ENCODE data around the gene SLC12A1.

SLC12A1 gene

DNA sequence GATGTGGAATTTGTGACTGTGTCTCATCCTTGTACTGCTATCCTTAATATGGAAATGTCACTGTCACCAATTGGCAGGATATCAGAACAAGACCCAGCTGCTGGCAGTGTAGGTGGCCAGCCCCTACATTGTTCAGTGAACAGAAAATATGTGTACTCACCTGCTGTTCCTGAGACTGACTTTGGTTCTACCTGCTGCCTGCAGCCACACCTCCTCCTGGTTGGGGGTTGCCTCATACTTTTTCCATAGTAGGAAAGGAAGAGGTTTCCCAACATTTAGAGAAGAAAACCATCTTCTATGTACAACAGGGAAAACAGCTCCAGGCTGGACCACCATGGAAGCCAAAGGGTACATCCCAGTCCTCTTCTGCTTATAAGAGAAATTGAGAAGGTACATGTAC lies 35.9 kb downstream of the SLC12A1 start:
- no peak for DNase-seq
- TF ChIP-seq, protein P1, sequence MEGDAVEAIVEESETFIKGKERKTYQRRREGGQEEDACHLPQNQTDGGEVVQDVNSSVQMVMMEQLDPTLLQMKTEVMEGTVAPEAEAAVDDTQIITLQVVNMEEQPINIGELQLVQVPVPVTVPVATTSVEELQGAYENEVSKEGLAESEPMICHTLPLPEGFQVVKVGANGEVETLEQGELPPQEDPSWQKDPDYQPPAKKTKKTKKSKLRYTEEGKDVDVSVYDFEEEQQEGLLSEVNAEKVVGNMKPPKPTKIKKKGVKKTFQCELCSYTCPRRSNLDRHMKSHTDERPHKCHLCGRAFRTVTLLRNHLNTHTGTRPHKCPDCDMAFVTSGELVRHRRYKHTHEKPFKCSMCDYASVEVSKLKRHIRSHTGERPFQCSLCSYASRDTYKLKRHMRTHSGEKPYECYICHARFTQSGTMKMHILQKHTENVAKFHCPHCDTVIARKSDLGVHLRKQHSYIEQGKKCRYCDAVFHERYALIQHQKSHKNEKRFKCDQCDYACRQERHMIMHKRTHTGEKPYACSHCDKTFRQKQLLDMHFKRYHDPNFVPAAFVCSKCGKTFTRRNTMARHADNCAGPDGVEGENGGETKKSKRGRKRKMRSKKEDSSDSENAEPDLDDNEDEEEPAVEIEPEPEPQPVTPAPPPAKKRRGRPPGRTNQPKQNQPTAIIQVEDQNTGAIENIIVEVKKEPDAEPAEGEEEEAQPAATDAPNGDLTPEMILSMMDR (IDR thresholded peaks at IDR 0.05): no peak
- no peaks in the 10 kb centered on the region for H3K36me3 ChIP-seq
- H3K4me1 ChIP-seq: no peaks in the 10 kb centered on the region
- no peaks in the 10 kb centered on the region for H3K27me3 ChIP-seq
- intact Hi-C loops (cut with DNase I; ENCODE audit: low total_unique reads): no loop called here
- H3K27ac ChIP-seq: no peak overlapping the region
- H3K4me3 ChIP-seq: no peak overlapping the region
- H3K9me3 ChIP-seq: no peaks in the 10 kb centered on the region

DNA sequence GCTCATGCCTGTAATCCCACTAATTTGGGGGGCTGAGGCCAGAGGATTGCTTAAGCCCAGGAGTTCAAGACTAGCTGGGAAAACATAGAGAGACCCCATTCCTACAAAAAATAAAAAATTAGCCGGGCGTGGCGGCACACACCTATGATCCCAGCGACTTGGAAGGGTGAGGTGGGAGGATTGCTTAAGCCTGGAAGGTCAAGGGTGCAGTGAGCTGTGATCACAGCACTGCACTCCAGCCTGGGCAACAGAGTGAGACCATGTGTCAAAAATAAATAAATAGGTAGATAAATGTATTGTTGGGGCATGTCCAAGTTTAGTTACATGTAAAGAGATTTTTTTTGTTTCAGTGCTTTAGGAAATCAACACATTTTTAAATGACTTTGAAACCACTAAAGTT lies 36.4 kb downstream of the SLC12A1 start:
- H3K4me1 ChIP-seq: no peaks in the 10 kb centered on the region
- no peak overlapping the region for H3K4me3 ChIP-seq
- H3K27me3 ChIP-seq: no peaks in the 10 kb centered on the region
- H3K27ac ChIP-seq: no peak overlapping the region
- no peak for DNase-seq
- H3K9me3 ChIP-seq: no peaks in the 10 kb centered on the region
- intact Hi-C loops (cut with DNase I; ENCODE audit: low total_unique reads): no loop called here
- TF ChIP-seq, protein P1 (IDR thresholded peaks at IDR 0.05): no peak
- H3K36me3 ChIP-seq: no peaks in the 10 kb centered on the region

DNA sequence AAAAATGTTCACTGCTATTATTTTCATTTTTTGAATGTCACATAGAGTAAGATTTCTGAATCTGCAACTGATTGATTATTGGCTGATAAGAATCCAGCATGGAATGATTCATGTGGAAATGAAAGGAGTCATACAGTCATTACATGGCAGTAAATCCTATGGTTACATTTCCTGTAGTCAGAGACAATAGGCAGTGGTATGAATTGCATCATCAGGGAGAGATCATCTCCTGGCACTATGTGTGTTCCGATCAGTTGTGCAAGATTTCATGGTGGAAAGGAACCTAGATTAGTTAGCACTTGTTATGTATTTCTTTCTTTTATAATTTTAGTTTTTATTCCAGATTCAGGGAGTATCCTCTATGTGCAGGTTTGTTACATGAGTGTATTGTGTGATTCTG lies 38.8 kb downstream of the SLC12A1 start:
- H3K36me3 ChIP-seq: no peaks in the 10 kb centered on the region
- H3K9me3 ChIP-seq: no peaks in the 10 kb centered on the region
- no peak overlapping the region for H3K4me3 ChIP-seq
- no peak overlapping the region for H3K27ac ChIP-seq
- TF ChIP-seq, protein P1 (IDR thresholded peaks at IDR 0.05): no peak
- intact Hi-C loops (cut with DNase I; ENCODE audit: low total_unique reads): no loop called here
- no peaks in the 10 kb centered on the region for H3K4me1 ChIP-seq
- H3K27me3 ChIP-seq: no peaks in the 10 kb centered on the region
- no peak for DNase-seq

DNA sequence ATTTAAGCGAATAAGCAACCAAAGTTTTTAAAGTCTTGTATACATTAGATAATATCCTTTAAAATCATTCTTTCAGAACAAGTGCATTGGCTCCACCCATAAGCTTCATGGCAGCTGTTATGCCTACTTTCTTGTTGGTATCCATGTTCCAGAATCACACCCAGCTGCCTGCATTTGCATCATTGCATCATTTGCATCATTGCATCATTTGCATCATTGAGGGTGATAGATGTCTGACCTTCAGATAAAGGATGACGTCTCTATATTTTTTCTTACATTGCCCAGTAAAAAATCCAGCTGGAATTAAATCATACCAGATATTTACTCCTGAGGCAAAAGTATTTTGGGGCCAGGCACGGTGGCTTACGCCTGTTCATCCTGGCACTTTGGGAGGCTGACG lies 42.3 kb downstream of the SLC12A1 start:
- intact Hi-C loops (cut with DNase I; ENCODE audit: low total_unique reads): no loop called here
- peaks cover 0 to 5% (median 0%) of the 10 kb centered on the region in 4 donors for H3K4me1 ChIP-seq
- DNase-seq: no peak
- no peak overlapping the region for H3K27ac ChIP-seq
- H3K27me3 ChIP-seq: no peaks in the 10 kb centered on the region
- H3K4me3 ChIP-seq: no peak overlapping the region
- TF ChIP-seq, protein P1 (IDR thresholded peaks at IDR 0.05): no peak
- no peaks in the 10 kb centered on the region for H3K9me3 ChIP-seq
- no peaks in the 10 kb centered on the region for H3K36me3 ChIP-seq

DNA sequence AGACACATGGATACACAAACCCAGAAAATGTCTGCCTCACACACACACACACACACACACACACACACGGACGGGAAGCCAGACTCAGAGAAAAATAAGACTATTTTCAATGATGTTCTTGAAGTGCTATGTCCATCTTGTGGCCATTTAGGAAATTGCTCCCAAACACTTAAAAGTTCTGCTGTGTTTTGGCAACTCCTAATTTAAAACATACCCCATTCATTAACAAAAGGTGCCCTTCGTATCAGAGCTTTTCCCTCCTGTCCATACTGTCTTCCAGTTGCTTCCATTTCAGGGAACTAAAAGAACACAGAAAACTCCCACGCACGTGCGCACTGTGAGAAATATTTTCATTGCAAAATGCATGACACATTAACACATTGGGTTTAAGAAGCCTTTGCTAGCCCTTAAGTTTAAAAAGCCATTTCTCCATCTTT lies 44.6 kb downstream of the SLC12A1 start:
- no peak overlapping the region for H3K4me3 ChIP-seq
- H3K4me1 ChIP-seq: peaks cover 0 to 5% (median 0%) of the 10 kb centered on the region in 4 donors
- H3K27me3 ChIP-seq: no peaks in the 10 kb centered on the region
- H3K27ac ChIP-seq: no peak overlapping the region
- DNase-seq: peak in 1 of 2 donors; percentile 33
- intact Hi-C loops (cut with DNase I; ENCODE audit: low total_unique reads): loop anchor here (5.0 kb wide), 1 partner anchor 138 kb away; no protein-coding TSS in a partner anchor
- H3K36me3 ChIP-seq: no peaks in the 10 kb centered on the region
- TF ChIP-seq, protein P1 (IDR thresholded peaks at IDR 0.05): peak; percentile 71 to 88
- no peaks in the 10 kb centered on the region for H3K9me3 ChIP-seq

DNA sequence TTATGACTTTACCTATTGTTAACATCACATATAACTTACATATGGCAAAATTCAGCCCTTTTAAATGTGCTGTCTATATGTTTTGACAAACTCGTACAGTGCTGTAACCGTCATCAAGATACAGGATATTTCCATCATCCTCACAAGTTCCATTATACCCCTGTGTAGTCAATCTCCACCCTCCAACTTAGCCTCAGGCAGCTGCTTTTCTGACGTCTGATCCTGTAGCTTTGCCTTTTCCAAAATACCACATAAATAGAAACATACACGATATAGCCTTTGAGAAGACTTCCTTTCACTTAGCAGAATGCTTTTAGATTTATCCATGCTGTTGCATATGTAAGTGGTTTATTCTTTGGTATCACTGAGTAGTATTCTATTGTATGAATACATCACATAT lies 47.1 kb downstream of the SLC12A1 start:
- H3K27me3 ChIP-seq: no peaks in the 10 kb centered on the region
- DNase-seq: no peak
- intact Hi-C loops (cut with DNase I; ENCODE audit: low total_unique reads): loop anchor here (5.0 kb wide), 1 partner anchor 141 kb away; no protein-coding TSS in a partner anchor
- H3K9me3 ChIP-seq: no peaks in the 10 kb centered on the region
- H3K4me3 ChIP-seq: no peak overlapping the region
- no peaks in the 10 kb centered on the region for H3K36me3 ChIP-seq
- H3K4me1 ChIP-seq: peaks cover 0 to 5% (median 0%) of the 10 kb centered on the region in 4 donors
- no peak overlapping the region for H3K27ac ChIP-seq
- TF ChIP-seq, protein P1 (IDR thresholded peaks at IDR 0.05): no peak

All from tibial artery (tissue), 4 donors.